DLD1 (cell line): ENCODE measurements around the gene PDE8B.

ENCODE experiments used
- in situ Hi-C: cut with HindIII; loops from 2 replicates; pipeline ENCODE4 v1.10.0; 2017; ENCODE audit warnings: low sequenced_read_pairs

Gene PDE8B

DNA sequence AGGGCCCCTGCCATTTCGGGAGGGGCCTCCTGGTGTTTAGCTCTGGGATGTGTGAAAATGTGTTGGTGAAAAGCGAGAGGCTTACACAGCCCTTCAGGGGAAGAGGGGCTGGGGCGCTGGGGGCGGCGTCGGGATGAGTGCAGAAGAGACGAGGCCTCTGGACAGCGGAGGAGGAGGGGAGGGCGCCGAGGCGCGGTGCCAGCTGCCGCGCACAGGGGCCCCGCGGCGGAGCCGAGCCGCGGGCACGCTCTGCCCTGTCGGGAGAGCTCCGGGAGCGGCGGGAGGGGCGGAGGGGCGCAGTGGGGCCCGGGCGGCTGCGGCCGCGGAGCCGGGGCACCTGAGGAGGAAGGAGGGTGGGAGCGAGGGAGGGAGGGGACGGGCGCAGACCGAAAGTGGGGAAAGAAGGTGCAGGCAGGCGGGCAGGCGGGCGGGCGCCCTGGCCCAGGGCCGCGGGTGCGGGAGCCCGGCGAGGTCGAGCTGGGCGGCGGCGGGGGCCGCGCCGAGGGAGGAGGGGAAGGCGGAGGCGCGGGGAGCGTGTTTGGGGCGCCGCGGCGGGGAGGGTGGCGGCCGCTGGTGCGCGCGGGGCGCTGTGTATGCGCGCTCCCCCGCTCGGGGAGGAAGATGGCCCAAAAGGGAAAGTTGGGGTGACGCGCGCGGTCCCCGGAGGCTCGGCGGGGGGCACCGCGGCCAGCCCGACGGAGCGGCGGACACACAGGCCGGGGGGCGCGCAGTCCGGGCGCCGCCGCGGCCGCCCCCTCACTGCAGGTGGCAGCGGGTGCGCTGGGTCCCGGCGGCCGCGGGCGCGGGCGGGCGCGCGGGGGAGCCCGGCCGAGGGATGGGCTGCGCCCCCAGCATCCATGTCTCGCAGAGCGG is at the start of gene PDE8B:
Gene PDE8B (plus strand): TSS at position 590 of the 873 bp plus-strand sequence. CDS start 246 bp downstream, at position 836.
- in situ Hi-C loops: no loop called here

- in situ Hi-C loops: no loop called here
Measured at GRCh38 chr5:77163453-77163852, 47.0 kb upstream of the PDE8B start.

GRCh38 chr5:77167063-77167462 is 43.4 kb upstream of the PDE8B start:
- in situ Hi-C loops: no loop called here

DNA sequence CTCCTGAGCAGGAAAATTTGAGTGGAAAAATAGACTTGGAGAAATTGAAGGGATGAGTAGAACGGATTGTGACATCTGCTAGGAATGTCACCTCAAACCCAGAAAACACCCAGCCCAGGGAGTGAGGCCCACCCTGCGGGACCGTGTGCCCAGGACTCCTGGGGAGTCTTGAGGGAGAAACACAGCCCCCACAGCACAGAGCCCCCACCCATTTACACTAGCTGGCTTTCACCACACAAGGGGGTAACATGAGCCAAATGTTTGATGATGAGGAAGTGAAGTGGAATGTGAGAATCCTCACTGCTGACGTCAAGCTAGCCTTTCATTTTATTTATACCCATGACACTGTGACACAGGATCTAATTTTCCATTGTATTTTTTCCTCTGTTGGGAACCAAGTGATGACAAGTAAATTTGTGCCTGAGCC is 42.8 kb upstream of the PDE8B start:
- in situ Hi-C loops: no loop called here

GRCh38 chr5:77168161-77168878 is 42.2 kb upstream of the PDE8B start:
- in situ Hi-C loops: no loop called here

DNA sequence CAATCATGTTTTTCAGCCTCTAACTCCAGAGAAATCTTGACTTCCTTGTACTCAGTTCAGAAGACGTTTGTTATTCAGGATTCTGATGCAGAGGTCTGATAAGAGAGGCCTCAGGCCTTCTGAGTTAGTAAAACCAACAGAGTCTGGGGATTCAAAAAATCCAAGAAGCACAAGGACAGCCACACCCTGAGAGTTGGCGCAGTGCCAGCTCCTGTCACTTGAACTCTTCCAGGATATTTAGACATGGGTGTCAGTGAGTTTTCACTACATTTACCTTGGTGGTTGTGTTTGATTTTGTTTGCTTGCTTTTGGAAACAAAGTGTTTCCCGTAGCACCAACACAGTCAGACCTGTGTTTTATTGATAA is 41.6 kb upstream of the PDE8B start:
- in situ Hi-C loops: no loop called here

DNA sequence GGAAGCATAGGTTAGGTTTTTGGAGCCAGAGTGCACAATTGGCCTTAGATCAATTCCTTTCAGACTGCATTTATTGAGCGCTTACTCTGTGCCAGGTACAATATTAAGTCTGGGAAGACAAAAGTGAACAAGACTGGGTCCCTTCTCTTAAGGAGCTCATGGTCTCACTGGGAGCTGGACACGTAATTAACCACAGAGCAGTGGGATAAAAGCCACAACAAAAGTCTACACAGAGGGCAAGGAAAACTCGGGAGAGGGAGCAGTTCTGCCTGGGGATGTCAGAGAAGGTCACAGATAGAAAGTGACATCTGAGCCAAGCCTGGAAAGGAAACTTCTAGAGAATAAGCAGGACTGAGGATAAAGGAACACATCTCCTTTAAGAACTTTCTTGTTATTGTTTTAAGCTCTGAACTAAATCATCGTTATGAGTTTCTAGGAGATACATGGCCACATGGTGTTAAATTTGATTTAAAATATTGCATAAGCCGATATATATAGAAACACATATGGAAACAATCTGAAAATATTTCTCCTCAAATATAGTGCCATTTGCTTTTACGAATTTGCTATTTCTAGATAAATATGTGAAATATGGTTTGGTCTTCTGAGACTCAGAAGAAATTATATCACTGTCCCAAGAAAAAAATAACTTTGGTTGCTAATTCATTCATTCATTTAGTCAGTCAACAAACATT is 40.1 kb upstream of the PDE8B start:
- in situ Hi-C loops: no loop called here

- in situ Hi-C loops: no loop called here
Measured at GRCh38 chr5:77171141-77171910, 39.2 kb upstream of the PDE8B start.

DNA sequence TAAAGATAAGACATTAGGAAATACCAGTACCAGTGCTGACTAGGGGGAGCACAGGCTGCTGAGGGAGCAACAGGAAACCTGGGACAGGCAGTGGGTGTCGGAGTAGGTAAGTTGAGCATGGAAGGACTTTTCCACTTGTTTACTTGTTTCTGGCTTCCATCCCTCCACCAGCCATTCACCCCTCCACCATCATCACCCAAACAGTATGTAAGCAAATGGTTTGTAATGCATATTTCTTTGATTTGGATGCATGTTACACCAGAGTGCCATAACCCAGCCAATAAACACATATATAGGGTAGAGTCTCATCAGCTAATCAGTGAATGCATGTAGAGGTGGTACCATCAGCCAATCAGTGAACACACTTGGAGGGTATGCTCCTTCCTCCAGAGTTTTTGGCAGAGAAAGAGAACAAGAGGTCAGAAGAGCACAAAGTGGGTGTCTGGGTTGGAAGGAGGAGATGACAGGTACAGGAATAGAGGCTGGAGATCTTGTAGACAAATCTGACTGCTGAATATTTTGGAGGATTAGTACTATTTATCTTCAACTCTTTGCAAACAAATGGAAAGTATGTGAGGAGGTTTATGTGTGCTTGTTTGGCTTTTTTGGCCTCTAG is 37.7 kb upstream of the PDE8B start:
- in situ Hi-C loops: no loop called here

DNA sequence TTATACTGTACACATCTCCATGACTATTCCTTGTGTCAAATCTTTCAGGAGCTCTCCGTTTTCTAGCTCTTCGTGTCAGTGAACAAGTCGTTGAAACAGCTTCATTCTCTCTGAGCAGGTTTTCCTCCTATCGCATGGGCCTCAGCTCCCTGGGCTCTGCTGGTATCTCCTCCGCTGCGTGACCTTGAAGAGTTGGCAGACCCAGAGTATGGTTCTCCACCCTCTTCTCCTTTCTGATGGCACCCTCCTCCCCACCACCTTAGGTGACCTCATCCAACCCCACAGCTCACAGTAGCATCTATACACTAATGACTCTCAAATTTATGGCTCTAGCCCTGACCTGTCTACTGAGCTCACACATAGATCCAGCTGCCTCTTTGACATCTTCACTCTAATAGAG is 36.0 kb upstream of the PDE8B start:
- in situ Hi-C loops: no loop called here

DNA sequence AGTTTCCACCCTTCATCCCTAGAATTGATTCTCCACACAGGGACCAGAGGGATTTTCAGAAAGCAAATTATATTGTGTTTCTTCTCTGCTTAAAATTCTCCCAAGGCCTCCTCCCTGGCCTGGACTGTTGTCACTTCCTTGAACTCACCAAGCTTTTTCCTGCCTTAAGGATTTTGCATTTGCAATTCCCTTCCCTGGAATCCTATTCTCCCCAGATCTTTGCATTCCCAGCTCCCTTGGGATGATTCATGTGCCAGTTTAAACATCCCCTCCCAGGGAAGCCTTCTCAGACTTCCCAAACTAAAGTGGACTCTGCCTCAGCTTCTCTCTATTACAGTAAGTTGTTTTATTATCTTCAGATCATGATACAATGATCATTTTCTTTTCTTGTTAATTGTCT is 35.2 kb upstream of the PDE8B start:
- in situ Hi-C loops: no loop called here

- in situ Hi-C loops: no loop called here
Measured at GRCh38 chr5:77176429-77176828, 34.1 kb upstream of the PDE8B start.

GRCh38 chr5:77177576-77177975 is 32.9 kb upstream of the PDE8B start:
- in situ Hi-C loops: no loop called here

- in situ Hi-C loops: no loop called here
Measured at GRCh38 chr5:77180167-77181081, 30.1 kb upstream of the PDE8B start.

DNA sequence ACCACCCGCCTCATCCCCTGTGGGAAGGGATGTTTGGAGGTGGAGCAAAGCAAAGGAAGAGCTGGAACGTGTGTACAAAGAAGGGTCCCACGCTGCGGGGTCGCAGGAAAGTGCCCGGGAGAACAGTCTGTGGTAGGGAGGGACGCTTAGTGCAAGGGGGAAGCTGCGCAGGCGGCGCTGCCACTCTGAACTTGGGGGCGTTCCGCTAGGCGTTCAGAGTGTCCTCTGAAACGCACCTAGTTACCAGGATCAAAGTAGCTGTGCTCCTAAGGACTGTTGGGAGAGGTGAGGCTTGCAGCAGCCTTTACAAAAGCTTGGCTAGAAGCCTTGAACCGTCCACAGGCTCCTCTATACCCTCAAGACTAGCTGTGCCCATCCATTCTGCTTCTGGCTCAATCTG is 29.3 kb upstream of the PDE8B start:
- in situ Hi-C loops: no loop called here

- in situ Hi-C loops: no loop called here
Measured at GRCh38 chr5:77181596-77182304, 28.7 kb upstream of the PDE8B start.

- in situ Hi-C loops: no loop called here
Measured at GRCh38 chr5:77182367-77182766, 28.1 kb upstream of the PDE8B start.

DNA sequence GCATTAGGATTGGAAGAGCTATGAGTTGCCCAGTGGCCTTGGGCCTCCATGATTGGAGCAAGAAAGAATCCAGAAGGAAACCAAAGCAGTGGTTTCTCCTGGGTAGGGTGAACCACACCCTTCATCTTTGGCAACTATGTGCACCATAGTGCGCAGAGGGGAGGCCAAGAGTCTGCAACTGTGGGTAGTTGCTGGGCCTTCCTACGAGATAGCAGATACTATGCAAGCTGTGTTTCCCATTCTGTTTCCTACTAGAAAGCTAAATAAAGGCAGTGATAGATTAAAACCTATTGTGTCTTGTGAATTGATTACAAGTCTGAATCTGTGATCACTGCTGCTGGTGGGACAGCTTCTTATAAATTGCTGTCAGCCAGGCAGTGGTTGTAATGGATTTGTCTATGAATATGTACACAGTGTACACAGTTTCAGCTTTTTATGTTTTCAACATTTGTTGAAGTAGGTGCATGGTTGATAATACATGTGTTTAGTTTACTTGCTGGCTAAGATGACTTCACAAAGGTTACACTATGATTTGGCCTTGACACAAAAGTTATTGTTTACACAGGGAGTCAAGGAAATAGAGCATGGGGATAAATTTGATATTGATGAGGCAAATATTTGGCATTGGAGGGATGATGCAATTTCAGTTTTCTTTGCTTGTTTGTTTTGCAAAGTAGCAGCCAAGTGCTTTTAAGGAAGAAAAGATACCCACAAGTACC is 23.7 kb upstream of the PDE8B start:
- in situ Hi-C loops: no loop called here
